B cell (primary cell): Measurements from ENCODE around the gene ALDH3B1. TPM values are rescaled to one million over a fixed set of nuclear protein-coding genes. Genes with fewer than 3 reads are reported as not detected.
A peak's percentile ranks its signal among the peaks of the same experiment; 100 is the strongest.

Experiments
- ATAC-seq: fragments of 200-7000 bp; cut with Tn5 transposase; one replicate; pipeline ENCODE4 v1.10.0; 2021; ENCODE audit warnings: low read depth, mild to moderate bottlenecking, moderate number of reproducible peaks, moderate library complexity
- CTCF ChIA-PET: fragments of 350-600 bp; sonication (Branson Sonifier 250); formaldehyde crosslinking; loops from one replicate; lab custom pipeline; 2021; ENCODE audit warnings: antibody characterized with exemption, inconsistent platforms; lab: Charles Lee
- POLR2A ChIA-PET: fragments of 350-600 bp; sonication (Branson Sonifier 250); formaldehyde crosslinking; loops from one replicate; lab custom pipeline; 2021; ENCODE audit warnings: antibody characterized with exemption; lab: Charles Lee
- DNase-seq: peaks from one replicate; pipeline ENCODE4 v3.0.0; 2013
- H2AFZ ChIP-seq: 2 replicates; pipeline ENCODE4 v1.6.1; 2012; ENCODE audit warnings: mild to moderate bottlenecking, low read depth, low read length; ENCODE audit not compliant: insufficient read depth, poor library complexity, severe bottlenecking
- H3K27ac ChIP-seq, 2 donors: 1 replicate in 1 of 2; 2 replicates in 1 of 2; pipeline ENCODE4 v1.5.1; 2012 to 2013; ENCODE audit warnings: low read length in 2 of 2, mild to moderate bottlenecking in 2 of 2, moderate library complexity in 1 of 2
- H3K27me3 ChIP-seq, 4 experiments: fragments of 200-600 bp in 1 of 4; sonication (generic) in 1 of 4; replicated peaks in 1 of 4; 1 replicate in 2 of 4; 2 replicates in 2 of 4; pipeline versions ENCODE4 v1.6.1 to v1.7.0; 2013 to 2016; ENCODE audit warnings: low read length in 3 of 4, mild to moderate bottlenecking in 2 of 4, mixed read lengths in 1 of 4, moderate library complexity in 1 of 4; ENCODE audit not compliant: insufficient read depth in 4 of 4, control insufficient read depth in 3 of 4; ENCODE audit errors: control extremely low read depth in 1 of 4
- H3K36me3 ChIP-seq, 2 experiments: replicated peaks in 1 of 2; 1 replicate in 1 of 2; 2 replicates in 1 of 2; pipeline versions ENCODE4 v1.6.1 to v1.7.1; 2013; ENCODE audit warnings: low read length in 1 of 2; ENCODE audit not compliant: insufficient read depth in 2 of 2, control insufficient read depth in 1 of 2; ENCODE audit errors: control extremely low read depth in 1 of 2, extremely low read depth in 1 of 2
- H3K4me1 ChIP-seq, 2 donors: fragments of 200-600 bp in 1 of 2; sonication (generic) in 1 of 2; 1 replicate in 1 of 2; 2 replicates in 1 of 2; pipeline versions ENCODE4 v1.5.1 to v1.6.1; 2013 to 2017; ENCODE audit warnings: low read length in 2 of 2; ENCODE audit not compliant: control insufficient read depth in 2 of 2, insufficient read depth in 2 of 2
- H3K4me2 ChIP-seq: replicated peaks from 2 replicates; pipeline ENCODE3; 2012; ENCODE audit warnings: mild to moderate bottlenecking, low read depth, low read length; ENCODE audit not compliant: poor library complexity, severe bottlenecking
- H3K4me3 ChIP-seq, 5 experiments: fragments of 200-600 bp in 1 of 5; sonication (generic) in 1 of 5; 1 replicate in 3 of 5; 2 replicates in 2 of 5; pipeline versions ENCODE4 v1.5.1 to v1.7.0; 2011 to 2016; ENCODE audit warnings: low read length in 4 of 5, mild to moderate bottlenecking in 4 of 5, low read depth in 2 of 5, control low read depth in 1 of 5, moderate library complexity in 1 of 5; ENCODE audit not compliant: insufficient read depth in 1 of 5; ENCODE audit errors: control extremely low read depth in 1 of 5, extremely low read depth in 1 of 5
- H3K79me2 ChIP-seq: fragments of 200-600 bp; sonication (generic); one replicate; pipeline ENCODE4 v1.6.0; 2016; ENCODE audit warnings: low read length; ENCODE audit not compliant: control insufficient read depth, insufficient read depth
- H3K9ac ChIP-seq: fragments of 200-600 bp; sonication (generic); 2 replicates; pipeline ENCODE4 v1.6.1; 2017; ENCODE audit warnings: mild to moderate bottlenecking, low read length, moderate library complexity
- H3K9me3 ChIP-seq, 3 donors: one replicate each; pipeline versions ENCODE4 v1.6.1 to v1.7.1; 2013; ENCODE audit warnings: low read length in 2 of 3; ENCODE audit not compliant: control insufficient read depth in 2 of 3, insufficient read depth in 1 of 3; ENCODE audit errors: control extremely low read depth in 1 of 3
- H4K20me1 ChIP-seq: 2 replicates; pipeline ENCODE4 v1.6.0; 2012; ENCODE audit warnings: mild to moderate bottlenecking, low read length; ENCODE audit not compliant: insufficient read depth, control insufficient read depth, poor library complexity, severe bottlenecking
- H3K27ac Mint-ChIP-seq: one replicate; pipeline ENCODE4 v1.8.0; 2021; ENCODE audit warnings: mixed read lengths
- H3K27me3 Mint-ChIP-seq: one replicate; pipeline ENCODE4 v1.8.0; 2021; ENCODE audit warnings: mixed read lengths
- H3K4me1 Mint-ChIP-seq: one replicate; pipeline ENCODE4 v1.8.0; 2021; ENCODE audit warnings: mixed read lengths
- H3K4me3 Mint-ChIP-seq: one replicate; pipeline ENCODE4 v1.8.0; 2021; ENCODE audit warnings: mixed read lengths
- H3K9me3 Mint-ChIP-seq: one replicate; pipeline ENCODE4 v1.8.0; 2022; ENCODE audit warnings: mixed read lengths; ENCODE audit not compliant: insufficient read depth
- CTCF ChIP-seq: fragments of 200-600 bp; IDR thresholded peaks from one replicate; pipeline ENCODE4 v1.8.0; 2022; ENCODE audit warnings: antibody characterized with exemption, mild to moderate bottlenecking
- EZH2 ChIP-seq: IDR thresholded peaks from 2 replicates; pipeline ENCODE4 v1.6.1; 2012; ENCODE audit warnings: borderline replicate concordance, low read depth, mild to moderate bottlenecking, moderate library complexity, low read length; ENCODE audit not compliant: insufficient read depth, poor library complexity, severe bottlenecking
- WGBS: methylation state at CpG from one replicate; pipeline ENCODE4 v1.1.5; 2013; ENCODE audit warnings: missing lambda C conversion rate; ENCODE audit not compliant: insufficient coverage; 5-methylcytosine and 5-hydroxymethylcytosine counted together
- intact Hi-C: fragments of 100-400 bp; cut with micrococcal nuclease; formaldehyde crosslinking; loops from one replicate; pipeline ENCODE4 v1.10.0; 2022
- polyA plus RNA-seq: library from polyadenylated mRNA; depleted of rRNA; stranded (reverse); fragments of >200 nt; gene quantifications from 2 replicates; pipeline ENCODE4 v1.2.3, GENCODE V29; 2012
- total RNA-seq, 2 donors: library from RNA; stranded (reverse); fragments of 120-200 nt in 1 of 2; gene quantifications; 1 replicate in 1 of 2; 2 replicates in 1 of 2; pipeline versions ENCODE4 v1.2.3 to v1.2.4, GENCODE V29; 2013 to 2022

The ALDH3B1 gene
- total and polyA plus RNA-seq, 2 donors (not counting 1 experiment from before 2014, with no cell fraction given): 0.81 TPM

GRCh38 chr11:68040101-68040956 is 30.2 kb downstream of the ALDH3B1 start:
- TF ChIP-seq EZH2 (no peak), CTCF (no peak)
- no peaks in the 10 kb centered on the region for H3K27me3 Mint-ChIP-seq
- H3K4me1 ChIP-seq: peaks cover 24 to 51% of the 10 kb centered on the region in 2 donors
- H3K27ac ChIP-seq: peak overlapping the region; percentile 83 to 85
- no peaks in the 10 kb centered on the region for H3K9me3 Mint-ChIP-seq
- no peaks in the 10 kb centered on the region for H3K9me3 ChIP-seq
- peaks cover 33% of the 10 kb centered on the region for H3K79me2 ChIP-seq
- H3K9ac ChIP-seq: peak overlapping the region; percentile 77
- H3K27me3 ChIP-seq: no peaks in the 10 kb centered on the region
- H3K4me3 ChIP-seq: peak overlapping the region; percentile 61 to 86 (median 71)
- intact Hi-C loops: loop anchor here (1.0 to 2.0 kb wide), 3 partner anchors 10 to 81 kb away; partner anchors contain the start of genes CHKA and NDUFS8
- 1% methylated on average over 18 of the region's 22 CpGs for WGBS
- H2AFZ ChIP-seq: peak overlapping the region; percentile 81
- H3K4me2 ChIP-seq: peak overlapping the region; percentile 99
- H3K27ac Mint-ChIP-seq: peak overlapping the region; percentile 96
- DNase-seq: peak; percentile 87
- ATAC-seq: peak; percentile 77
- ChIA-PET POLR2A (interaction anchor here (0.8 to 2.6 kb wide), 3 partner anchors 10 to 420 kb away, joined by 3 to 15 read pairs (median 4); partner anchors contain the start of genes ALDH3B1, NDUFS8 and PPP6R3), CTCF (interaction anchor here (1.2 to 2.5 kb wide), 3 partner anchors 31 to 61 kb away, joined by 3 to 8 read pairs (median 4); partner anchors contain the start of gene ALDH3B1)
- H3K4me3 Mint-ChIP-seq: peak overlapping the region; percentile 89
- peaks cover 0 to 29% of the 10 kb centered on the region in 2 experiments for H3K36me3 ChIP-seq
- peaks cover 30% of the 10 kb centered on the region for H3K4me1 Mint-ChIP-seq
- H4K20me1 ChIP-seq: peaks cover 33% of the 10 kb centered on the region
